HCT116 (cell line): ENCODE measurements around the gene PREP. TPM values are rescaled to one million over a fixed set of nuclear protein-coding genes. Genes with fewer than 3 reads are reported as not detected.
"Not testable (repeated sequence)": the region's sequence is repeated elsewhere in the genome, so short reads cannot be mapped to it uniquely, and the experiment has no call there.

ENCODE experiments used
- ATAC-seq: fragments of 200-7000 bp; cut with Tn5 transposase; 2 replicates; pipeline ENCODE4 v1.9.1; 2020; ENCODE audit warnings: mild to moderate bottlenecking, moderate library complexity
- BruUV-seq: library from RNA; stranded (reverse); fragments of 400-500 nt; replicated peaks from 2 replicates; lab custom pipeline; 2021; lab: Mats Ljungman, UMichigan
- CTCF ChIA-PET: fragments of 300-600 bp; sonication (Branson Sonifier 250); formaldehyde crosslinking; loops from one replicate; lab custom pipeline; 2021; ENCODE audit warnings: antibody characterized with exemption; lab: Charles Lee
- POLR2A ChIA-PET: fragments of 300-600, 350-600 bp; sonication (Branson Sonifier 250); formaldehyde crosslinking; loops from one replicate; lab custom pipeline; 2021; ENCODE audit warnings: antibody characterized with exemption; lab: Charles Lee
- RAD21 ChIA-PET, 2 experiments: fragments of 300-600 bp; sonication (Branson Sonifier 250); formaldehyde crosslinking; loops; one replicate each; lab custom pipeline; 2023; ENCODE audit warnings: low total read pairs in 2 of 2; ENCODE audit not compliant: uncharacterized antibody in 2 of 2, unreplicated experiment in 2 of 2, low non-redundant PET in 1 of 2; lab: Charles Lee
- DNase-seq: peaks from one replicate; pipeline ENCODE4 v3.0.0-alpha.2; 2010; ENCODE audit warnings: low read depth, low spot score
- H2AFZ ChIP-seq: fragments of 200-600 bp; shearing (Covaris generic), sonication (generic); 2 replicates; pipeline ENCODE4 v1.6.1; 2017; ENCODE audit warnings: low read depth, mixed run types, mixed read lengths, antibody characterized with exemption, low read length; ENCODE audit not compliant: poor library complexity, severe bottlenecking
- H3K27ac ChIP-seq: 2 replicates; pipeline ENCODE4 v1.5.1; 2012; ENCODE audit warnings: low read depth, low read length
- H3K27me3 ChIP-seq: fragments of 200-600 bp; sonication (generic); 2 replicates; pipeline ENCODE4 v1.6.1; 2016; ENCODE audit warnings: mixed run types, low read length, mixed read lengths; ENCODE audit not compliant: insufficient read depth
- H3K36me3 ChIP-seq, 2 experiments: fragments of 200-500 bp in 1 of 2; fragments of 200-600 bp in 1 of 2; sonication (Bioruptor generic) in 1 of 2; sonication (generic) in 1 of 2; 2 replicates each; pipeline versions ENCODE4 v1.5.1 to v1.6.1; 2014 to 2016; ENCODE audit warnings: low read length in 2 of 2, inconsistent platforms in 1 of 2, mixed read lengths in 1 of 2, mixed run types in 1 of 2; ENCODE audit not compliant: insufficient read depth in 2 of 2, control insufficient read depth in 1 of 2
- H3K4me1 ChIP-seq, 2 experiments: fragments of 200-600 bp in 1 of 2; sonication (generic) in 1 of 2; 2 replicates each; pipeline versions ENCODE4 v1.5.1 to v1.6.1; 2012 to 2017; ENCODE audit warnings: low read length in 2 of 2, inconsistent platforms in 1 of 2, mild to moderate bottlenecking in 1 of 2, mixed read lengths in 1 of 2, mixed run types in 1 of 2, moderate library complexity in 1 of 2; ENCODE audit not compliant: insufficient read depth in 2 of 2, control insufficient read depth in 1 of 2
- H3K4me2 ChIP-seq: fragments of 200-600 bp; sonication (generic); 2 replicates; pipeline ENCODE4 v1.6.1; 2017; ENCODE audit warnings: mixed run types, low read length, mixed read lengths
- H3K4me3 ChIP-seq, 2 experiments: fragments of 200-600 bp in 1 of 2; sonication (generic) in 1 of 2; replicated peaks in 1 of 2; 2 replicates each; pipeline ENCODE4 v1.5.1; 2011 to 2016; ENCODE audit warnings: low read length in 2 of 2, control low read depth in 1 of 2, low read depth in 1 of 2, mild to moderate bottlenecking in 1 of 2, mixed read lengths in 1 of 2, mixed run types in 1 of 2
- H3K79me2 ChIP-seq: fragments of 200-600 bp; sonication (generic); 2 replicates; pipeline ENCODE4 v1.6.1; 2017; ENCODE audit warnings: mild to moderate bottlenecking, mixed run types, low read length, moderate library complexity, mixed read lengths; ENCODE audit not compliant: insufficient read depth
- H3K9ac ChIP-seq: fragments of 200-600 bp; sonication (generic); 2 replicates; pipeline ENCODE4 v1.6.1; 2016; ENCODE audit warnings: low read length, mixed read lengths
- H3K9me2 ChIP-seq: fragments of 200-600 bp; sonication (generic), shearing (Covaris generic); 2 replicates; pipeline ENCODE4 v1.6.1; 2017; ENCODE audit warnings: mixed run types, mild to moderate bottlenecking, moderate library complexity; ENCODE audit not compliant: insufficient read depth
- H3K9me3 ChIP-seq, 2 experiments: fragments of 200-500 bp in 1 of 2; fragments of 200-600 bp in 1 of 2; sonication (Bioruptor generic) in 1 of 2; sonication (generic) in 1 of 2; 2 replicates each; pipeline ENCODE4 v1.6.1; 2014 to 2017; ENCODE audit warnings: low read length in 2 of 2, mixed read lengths in 2 of 2, inconsistent platforms in 1 of 2, low read depth in 1 of 2, mild to moderate bottlenecking in 1 of 2, mixed run types in 1 of 2, moderate library complexity in 1 of 2; ENCODE audit not compliant: control insufficient read depth in 1 of 2, insufficient read depth in 1 of 2
- H4K20me1 ChIP-seq: fragments of 200-600 bp; sonication (generic), shearing (Covaris generic); 2 replicates; pipeline ENCODE4 v1.6.1; 2017; ENCODE audit warnings: mixed run types, mild to moderate bottlenecking, moderate library complexity; ENCODE audit not compliant: insufficient read depth
- CEBPB ChIP-seq: IDR thresholded peaks from 2 replicates; pipeline ENCODE4 v1.6.1; 2012; ENCODE audit warnings: low read depth
- EGR1 ChIP-seq: IDR thresholded peaks from 2 replicates; pipeline ENCODE4 v1.6.1; 2012; ENCODE audit warnings: low read depth
- SRF ChIP-seq: IDR thresholded peaks from 2 replicates; pipeline ENCODE4 v1.6.1; 2012; ENCODE audit warnings: low read depth
- TCF7L2 ChIP-seq: IDR thresholded peaks from 2 replicates; pipeline ENCODE4 v1.7.0; 2011; ENCODE audit warnings: borderline replicate concordance, inconsistent platforms; ENCODE audit not compliant: insufficient read depth, insufficient read length; ENCODE audit errors: extremely low read depth
- ZFX ChIP-seq: fragments of 450-650 bp; IDR thresholded peaks from 2 replicates; pipeline ENCODE4 v1.6.1; 2017
- intact Hi-C: fragments of 100-400 bp; cut with micrococcal nuclease; formaldehyde crosslinking; loops from 2 replicates; pipeline ENCODE4 v1.10.0; 2022
- total RNA-seq: library from RNA; stranded (reverse); gene quantifications from one replicate; pipeline ENCODE4 v1.2.1, GENCODE V29; 2021; ENCODE audit not compliant: unreplicated experiment
- TF ChIP-seq, protein P1 (sequence below): IDR thresholded peaks from 2 replicates; pipeline ENCODE4 v1.6.1; 2011; ENCODE audit warnings: mild to moderate bottlenecking, low read length, moderate library complexity; ENCODE audit not compliant: insufficient replicate concordance; ENCODE audit errors: extremely low read depth
- TF ChIP-seq, protein P2 (sequence below): IDR thresholded peaks from 2 replicates; pipeline ENCODE4 v1.6.1; 2012
- TF ChIP-seq, protein P3 (sequence below): IDR thresholded peaks from 2 replicates; pipeline ENCODE4 v1.6.1; 2012; ENCODE audit warnings: low read depth
- TF ChIP-seq, protein P4 (sequence below), 3 experiments: fragments of 200-600 bp in 1 of 3; sonication (generic) in 1 of 3; IDR thresholded peaks in 2 of 3; conservative IDR thresholded peaks in 1 of 3; 2 replicates each; pipeline ENCODE4 v1.5.1; 2012 to 2017; ENCODE audit warnings: low read depth in 2 of 3, low read length in 2 of 3, antibody characterized with exemption in 1 of 3, borderline replicate concordance in 1 of 3, control low read depth in 1 of 3, mild to moderate bottlenecking in 1 of 3, mixed read lengths in 1 of 3, mixed run types in 1 of 3, moderate library complexity in 1 of 3; ENCODE audit not compliant: insufficient read depth in 1 of 3

Gene PREP
- total RNA-seq, 1 experiment from 2014 or later, result 53.5 TPM

DNA sequence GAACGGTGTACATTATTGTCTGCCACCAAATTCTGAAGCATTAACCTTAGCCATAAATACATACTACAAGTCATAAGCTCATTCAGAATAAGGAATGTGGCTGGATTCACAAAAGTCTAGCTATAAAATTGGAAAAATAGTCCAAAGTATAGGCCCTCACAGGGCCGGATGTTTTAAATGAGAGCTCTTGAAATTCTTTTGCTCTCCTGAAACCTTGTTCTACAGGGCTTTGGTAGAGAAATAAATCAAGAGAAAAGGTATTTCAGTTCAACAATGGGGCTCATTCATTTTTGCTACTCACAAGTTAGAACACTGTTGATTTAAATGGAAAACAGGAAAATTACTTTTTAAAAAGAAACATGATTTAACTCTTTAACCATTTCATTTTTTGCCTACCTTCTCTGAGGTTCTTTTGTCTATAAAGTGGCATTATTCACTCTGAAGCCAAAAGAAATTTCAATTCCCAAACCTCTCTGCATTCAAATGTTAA lies 58.0 kb downstream of the PREP start:
- CTCF ChIA-PET, result no interaction called here
- TF ChIP-seq, protein P1, sequence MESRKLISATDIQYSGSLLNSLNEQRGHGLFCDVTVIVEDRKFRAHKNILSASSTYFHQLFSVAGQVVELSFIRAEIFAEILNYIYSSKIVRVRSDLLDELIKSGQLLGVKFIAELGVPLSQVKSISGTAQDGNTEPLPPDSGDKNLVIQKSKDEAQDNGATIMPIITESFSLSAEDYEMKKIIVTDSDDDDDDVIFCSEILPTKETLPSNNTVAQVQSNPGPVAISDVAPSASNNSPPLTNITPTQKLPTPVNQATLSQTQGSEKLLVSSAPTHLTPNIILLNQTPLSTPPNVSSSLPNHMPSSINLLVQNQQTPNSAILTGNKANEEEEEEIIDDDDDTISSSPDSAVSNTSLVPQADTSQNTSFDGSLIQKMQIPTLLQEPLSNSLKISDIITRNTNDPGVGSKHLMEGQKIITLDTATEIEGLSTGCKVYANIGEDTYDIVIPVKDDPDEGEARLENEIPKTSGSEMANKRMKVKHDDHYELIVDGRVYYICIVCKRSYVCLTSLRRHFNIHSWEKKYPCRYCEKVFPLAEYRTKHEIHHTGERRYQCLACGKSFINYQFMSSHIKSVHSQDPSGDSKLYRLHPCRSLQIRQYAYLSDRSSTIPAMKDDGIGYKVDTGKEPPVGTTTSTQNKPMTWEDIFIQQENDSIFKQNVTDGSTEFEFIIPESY, result no peak
- TF ChIP-seq SRF (no peak), EGR1 (no peak), ZFX (no peak), TCF7L2 (no peak), CEBPB (no peak)
- TF ChIP-seq, protein P2, sequence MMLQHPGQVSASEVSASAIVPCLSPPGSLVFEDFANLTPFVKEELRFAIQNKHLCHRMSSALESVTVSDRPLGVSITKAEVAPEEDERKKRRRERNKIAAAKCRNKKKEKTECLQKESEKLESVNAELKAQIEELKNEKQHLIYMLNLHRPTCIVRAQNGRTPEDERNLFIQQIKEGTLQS, result no peak
- TF ChIP-seq, protein P3, sequence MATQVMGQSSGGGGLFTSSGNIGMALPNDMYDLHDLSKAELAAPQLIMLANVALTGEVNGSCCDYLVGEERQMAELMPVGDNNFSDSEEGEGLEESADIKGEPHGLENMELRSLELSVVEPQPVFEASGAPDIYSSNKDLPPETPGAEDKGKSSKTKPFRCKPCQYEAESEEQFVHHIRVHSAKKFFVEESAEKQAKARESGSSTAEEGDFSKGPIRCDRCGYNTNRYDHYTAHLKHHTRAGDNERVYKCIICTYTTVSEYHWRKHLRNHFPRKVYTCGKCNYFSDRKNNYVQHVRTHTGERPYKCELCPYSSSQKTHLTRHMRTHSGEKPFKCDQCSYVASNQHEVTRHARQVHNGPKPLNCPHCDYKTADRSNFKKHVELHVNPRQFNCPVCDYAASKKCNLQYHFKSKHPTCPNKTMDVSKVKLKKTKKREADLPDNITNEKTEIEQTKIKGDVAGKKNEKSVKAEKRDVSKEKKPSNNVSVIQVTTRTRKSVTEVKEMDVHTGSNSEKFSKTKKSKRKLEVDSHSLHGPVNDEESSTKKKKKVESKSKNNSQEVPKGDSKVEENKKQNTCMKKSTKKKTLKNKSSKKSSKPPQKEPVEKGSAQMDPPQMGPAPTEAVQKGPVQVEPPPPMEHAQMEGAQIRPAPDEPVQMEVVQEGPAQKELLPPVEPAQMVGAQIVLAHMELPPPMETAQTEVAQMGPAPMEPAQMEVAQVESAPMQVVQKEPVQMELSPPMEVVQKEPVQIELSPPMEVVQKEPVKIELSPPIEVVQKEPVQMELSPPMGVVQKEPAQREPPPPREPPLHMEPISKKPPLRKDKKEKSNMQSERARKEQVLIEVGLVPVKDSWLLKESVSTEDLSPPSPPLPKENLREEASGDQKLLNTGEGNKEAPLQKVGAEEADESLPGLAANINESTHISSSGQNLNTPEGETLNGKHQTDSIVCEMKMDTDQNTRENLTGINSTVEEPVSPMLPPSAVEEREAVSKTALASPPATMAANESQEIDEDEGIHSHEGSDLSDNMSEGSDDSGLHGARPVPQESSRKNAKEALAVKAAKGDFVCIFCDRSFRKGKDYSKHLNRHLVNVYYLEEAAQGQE, result no peak
- TF ChIP-seq, protein P4, sequence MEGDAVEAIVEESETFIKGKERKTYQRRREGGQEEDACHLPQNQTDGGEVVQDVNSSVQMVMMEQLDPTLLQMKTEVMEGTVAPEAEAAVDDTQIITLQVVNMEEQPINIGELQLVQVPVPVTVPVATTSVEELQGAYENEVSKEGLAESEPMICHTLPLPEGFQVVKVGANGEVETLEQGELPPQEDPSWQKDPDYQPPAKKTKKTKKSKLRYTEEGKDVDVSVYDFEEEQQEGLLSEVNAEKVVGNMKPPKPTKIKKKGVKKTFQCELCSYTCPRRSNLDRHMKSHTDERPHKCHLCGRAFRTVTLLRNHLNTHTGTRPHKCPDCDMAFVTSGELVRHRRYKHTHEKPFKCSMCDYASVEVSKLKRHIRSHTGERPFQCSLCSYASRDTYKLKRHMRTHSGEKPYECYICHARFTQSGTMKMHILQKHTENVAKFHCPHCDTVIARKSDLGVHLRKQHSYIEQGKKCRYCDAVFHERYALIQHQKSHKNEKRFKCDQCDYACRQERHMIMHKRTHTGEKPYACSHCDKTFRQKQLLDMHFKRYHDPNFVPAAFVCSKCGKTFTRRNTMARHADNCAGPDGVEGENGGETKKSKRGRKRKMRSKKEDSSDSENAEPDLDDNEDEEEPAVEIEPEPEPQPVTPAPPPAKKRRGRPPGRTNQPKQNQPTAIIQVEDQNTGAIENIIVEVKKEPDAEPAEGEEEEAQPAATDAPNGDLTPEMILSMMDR (IDR thresholded peaks at IDR 0.05 in 2 of 3, conservative IDR thresholded peaks at IDR 0.05 in 1 of 3; ENCODE audit: borderline replicate concordance in 1 of 3, insufficient read depth in 1 of 3, low read depth in 2 of 3, low read length in 2 of 3), result no peak
- H3K27ac ChIP-seq, result no peak overlapping the region

DNA sequence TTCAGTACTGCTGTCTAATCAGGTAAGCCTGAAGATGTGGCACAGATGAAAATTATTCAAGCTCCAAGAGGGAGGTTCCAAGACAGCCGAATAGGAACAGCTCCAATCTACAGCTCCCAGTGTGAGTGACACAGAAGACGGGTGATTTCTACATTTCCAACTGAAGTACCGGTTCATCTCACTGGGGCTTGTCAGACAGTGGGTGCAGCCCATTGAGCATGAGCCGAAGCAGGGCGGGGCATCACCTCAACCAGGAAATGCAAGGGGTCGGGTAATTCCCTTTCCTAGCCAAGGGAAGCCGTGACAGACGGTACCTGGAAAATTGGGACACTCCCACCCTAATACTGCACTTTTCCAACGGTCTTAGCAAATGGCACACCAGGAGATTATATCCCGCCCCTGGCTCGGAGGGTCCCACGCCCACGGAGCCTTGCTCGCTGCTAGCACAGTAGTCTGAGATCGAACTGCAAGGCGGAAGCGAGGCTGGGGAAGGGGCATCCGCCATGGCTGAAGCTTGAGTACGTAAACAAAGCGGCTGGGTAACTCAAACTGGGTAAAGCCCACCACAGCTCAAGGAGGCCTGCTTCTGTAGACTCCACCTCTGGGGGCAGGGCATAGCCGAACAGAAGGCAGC lies 64.4 kb downstream of the PREP start:
- H3K9ac ChIP-seq, H3K4me3 ChIP-seq, H3K4me2 ChIP-seq, H4K20me1 ChIP-seq, DNase-seq, H3K9me2 ChIP-seq, H3K9me3 ChIP-seq, RAD21 ChIA-PET, H3K27me3 ChIP-seq, BruUV-seq, intact Hi-C loops, CTCF ChIA-PET, H2AFZ ChIP-seq, H3K36me3 ChIP-seq, ATAC-seq, H3K79me2 ChIP-seq: not testable (repeated sequence)
- POLR2A ChIA-PET, result interaction anchor here (0.7 kb wide), 1 partner anchor 11 kb away, joined by 3 read pairs; no protein-coding TSS in a partner anchor
- Histone ChIP-seq H3K4me1 (peaks cover 12 to 13% of the 10 kb centered on the region in 2 experiments; a peak in 2 of 4 replicates), H3K27ac (peak overlapping the region; percentile 24)

More for the DNA sequence above, 58.0 kb downstream of the PREP start:
- Histone ChIP-seq H3K4me1 (peaks cover 0 to 4% of the 10 kb centered on the region in 2 experiments; a peak in 1 of 4 replicates), H2AFZ (no peak overlapping the region), H3K36me3 (peaks cover 2 to 6% of the 10 kb centered on the region in 2 experiments; a peak in 1 of 4 replicates), H3K9ac (no peak overlapping the region), H3K79me2 (no peaks in the 10 kb centered on the region), H3K27me3 (no peaks in the 10 kb centered on the region), H3K4me2 (no peak overlapping the region), H3K4me3 (no peak overlapping the region), H3K9me3 (no peaks in the 10 kb centered on the region), H3K9me2 (no peaks in the 10 kb centered on the region), H4K20me1 (no peaks in the 10 kb centered on the region)
- intact Hi-C loops, result no loop called here
- ATAC-seq (no peak), DNase-seq (no peak)
- ChIA-PET RAD21 (no interaction called here), POLR2A (no interaction called here)
- no TSS peak for BruUV-seq
